Left renal pelvis (tissue), 4 donors: Measurements from ENCODE around the gene SKIL. TPM values are rescaled to one million over a fixed set of nuclear protein-coding genes. Genes with fewer than 3 reads are reported as not detected.

Experiments used
- DNase-seq, 4 donors: peaks; one replicate each; pipeline ENCODE4 v3.0.0-alpha.2; 2013; ENCODE audit warnings: low read depth in 4 of 4, low spot score in 3 of 4
- polyA plus RNA-seq, 4 donors: library from polyadenylated mRNA; unstranded; fragments of 120-200 nt; gene quantifications; one replicate each; pipeline ENCODE4 v1.2.1, GENCODE V29; 2013; ENCODE audit not compliant: insufficient read length in 4 of 4

Gene SKIL
- polyA plus RNA-seq, 4 donors = 44.9 to 64.7 (median 52.2) TPM

DNA sequence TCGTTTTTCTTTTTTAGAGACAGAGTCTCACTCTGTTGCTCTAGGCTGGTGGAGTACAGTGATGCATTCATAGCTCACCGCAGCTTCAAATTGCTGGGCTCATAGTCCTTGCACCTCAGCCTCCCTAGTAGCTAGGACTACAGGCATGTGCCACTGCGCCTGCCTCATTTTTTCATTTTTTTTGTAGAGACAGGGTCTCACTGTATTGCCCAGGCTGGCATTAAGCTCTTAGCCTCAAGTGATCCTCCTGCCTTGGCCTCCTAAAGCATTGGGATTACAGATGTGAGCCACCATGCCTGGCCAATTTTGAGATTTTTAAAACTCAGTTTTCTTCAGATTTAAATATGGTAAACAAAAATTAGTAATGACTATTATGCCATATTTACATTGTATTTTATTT lies 29.0 kb downstream of the SKIL start:
- DNase-seq = no peak

DNA sequence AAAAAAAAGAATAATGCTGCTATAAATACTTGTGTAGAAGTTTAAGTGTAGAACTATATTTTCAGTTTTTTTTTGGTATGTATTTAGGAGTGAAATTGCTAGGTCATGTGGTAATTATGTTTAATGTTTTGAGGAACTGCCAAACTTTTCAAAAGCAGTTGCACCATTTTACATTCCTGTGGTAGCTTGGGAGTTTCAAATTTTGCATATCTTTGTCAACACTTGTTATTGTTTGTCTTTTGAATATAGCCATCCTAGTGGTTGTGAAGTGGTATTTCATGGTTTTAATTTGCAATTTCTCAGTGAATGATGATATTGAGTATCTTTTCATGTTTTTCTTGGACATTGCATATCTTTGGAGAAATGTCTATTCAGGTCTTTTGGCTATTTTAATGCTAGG lies 30.4 kb downstream of the SKIL start:
- DNase-seq = no peak

DNA sequence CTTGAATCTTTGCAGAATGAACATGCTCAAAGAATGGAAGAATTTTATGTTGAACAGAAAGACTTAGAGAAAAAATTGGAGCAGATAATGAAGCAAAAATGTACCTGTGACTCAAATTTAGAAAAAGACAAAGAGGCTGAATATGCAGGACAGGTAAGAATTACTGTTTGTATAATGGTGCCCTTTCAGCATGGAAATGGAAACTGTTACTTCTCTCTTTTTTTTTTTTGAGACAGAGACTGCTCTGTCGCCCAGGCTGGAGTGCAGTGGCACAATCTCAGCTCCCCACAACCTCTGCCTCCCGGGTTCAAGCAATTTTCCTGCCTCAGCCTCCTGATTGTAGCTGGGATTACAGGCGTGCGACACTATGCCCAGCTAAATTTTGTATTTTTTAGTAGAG lies 33.6 kb downstream of the SKIL start:
- DNase-seq = no peak

DNA sequence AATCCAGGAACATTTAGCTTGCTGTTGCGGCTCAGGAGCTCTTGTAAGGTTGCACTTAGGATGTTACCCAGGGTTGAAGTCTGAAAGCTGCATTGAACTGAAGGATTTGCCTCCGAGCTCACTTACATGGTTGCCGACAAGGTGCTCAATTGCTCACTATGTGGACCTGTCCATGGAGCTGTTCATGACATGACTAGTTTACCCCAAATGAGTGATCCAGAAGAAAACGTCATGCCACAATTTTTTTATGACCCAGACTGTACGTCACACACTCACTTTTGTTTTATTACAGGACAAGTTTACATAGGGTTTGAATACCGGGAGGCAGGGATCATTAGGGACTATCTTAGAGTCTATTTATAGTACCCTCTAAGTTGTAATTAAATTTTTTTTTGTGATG lies 40.2 kb downstream of the SKIL start:
- no peak for DNase-seq

DNA sequence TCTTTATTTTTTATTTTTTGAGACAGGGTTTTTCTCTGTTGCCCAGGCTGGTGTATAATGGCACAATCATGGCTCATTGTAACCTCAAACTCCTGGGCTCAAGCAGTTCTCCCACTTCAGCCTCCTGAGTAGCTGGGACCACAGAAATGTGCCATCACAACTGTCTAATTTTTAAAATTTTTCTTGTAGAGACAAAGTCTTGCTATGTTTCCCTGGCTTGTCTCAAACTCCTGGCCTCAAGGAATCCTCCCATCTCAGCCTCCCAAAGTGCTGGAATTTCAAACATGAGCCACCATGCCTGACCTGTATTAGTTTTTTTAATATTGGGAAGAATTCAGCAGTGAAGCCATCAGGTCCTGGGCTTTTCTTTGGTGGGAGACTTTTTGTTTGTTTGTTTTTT lies 47.6 kb downstream of the SKIL start:
- DNase-seq = no peak

DNA sequence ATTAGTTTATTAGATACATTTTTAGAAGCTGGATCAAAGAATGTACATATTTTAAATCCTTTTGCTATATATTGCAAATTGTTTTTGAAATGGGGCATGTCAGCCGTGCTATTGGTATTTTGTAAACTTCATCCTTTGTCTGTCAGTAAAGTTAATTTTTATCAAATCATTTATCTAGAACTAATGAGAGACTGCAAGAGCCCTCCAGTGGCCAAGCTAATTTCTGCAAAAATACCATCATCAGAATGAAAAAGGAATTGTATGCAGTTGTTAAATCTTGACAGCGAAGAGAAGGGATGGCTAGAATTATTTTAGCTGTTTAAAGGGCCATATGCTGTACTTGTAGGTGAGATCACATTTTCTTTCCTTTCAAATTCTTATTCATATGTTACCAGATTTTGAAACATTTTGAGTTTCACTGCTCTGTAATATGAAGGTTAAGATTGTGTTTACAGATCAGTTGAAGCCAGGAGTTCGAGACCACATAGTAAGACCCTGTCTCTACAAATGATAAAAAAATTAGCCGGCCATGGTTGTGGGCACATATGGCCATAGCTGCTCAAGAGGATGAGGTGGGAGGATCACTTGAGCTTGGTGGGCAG lies 53.0 kb downstream of the SKIL start:
- DNase-seq = no peak

DNA sequence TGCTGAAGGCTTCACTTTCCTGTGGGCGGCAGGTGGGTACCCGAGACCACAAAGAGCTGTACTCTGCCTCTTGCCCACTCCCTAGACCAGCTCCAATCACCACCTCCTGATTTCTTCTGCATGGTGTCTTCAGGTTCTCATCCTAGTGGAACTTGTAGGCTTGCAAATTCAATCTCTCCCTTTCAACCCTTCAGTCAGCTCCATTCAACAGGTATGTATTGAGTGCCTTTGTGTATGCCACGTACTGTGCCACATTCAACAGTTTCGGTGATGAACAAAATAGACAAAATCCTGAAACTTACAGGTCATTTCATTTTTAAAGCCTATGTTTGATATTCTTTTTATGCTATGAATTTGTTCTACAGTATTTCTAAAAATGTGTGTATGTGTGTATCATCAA lies 55.8 kb downstream of the SKIL start:
- DNase-seq = no peak

DNA sequence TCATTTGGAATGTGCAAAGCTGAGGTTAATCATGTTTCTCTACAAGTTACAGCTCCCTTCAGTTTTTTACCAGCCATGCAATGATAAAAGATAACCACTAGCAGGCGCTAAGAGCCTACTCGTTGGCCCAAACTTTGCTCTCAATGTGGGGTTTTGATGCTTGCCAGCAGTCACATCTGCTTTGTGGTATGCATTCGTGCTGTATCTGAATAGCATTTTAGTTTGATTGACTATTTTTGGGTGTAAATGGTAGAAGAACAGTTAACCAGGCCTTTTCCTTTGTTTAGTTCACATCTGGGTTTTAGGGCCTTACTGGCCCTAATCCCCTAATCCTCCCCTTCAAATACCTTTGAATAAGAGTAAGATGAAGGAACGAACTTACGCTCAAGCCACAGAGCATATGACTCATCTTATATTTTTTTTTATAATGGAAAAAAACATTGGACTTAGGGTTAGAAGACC lies 56.7 kb downstream of the SKIL start:
- peak in 2 of 4 donors; percentile 62 to 67 for DNase-seq

DNA sequence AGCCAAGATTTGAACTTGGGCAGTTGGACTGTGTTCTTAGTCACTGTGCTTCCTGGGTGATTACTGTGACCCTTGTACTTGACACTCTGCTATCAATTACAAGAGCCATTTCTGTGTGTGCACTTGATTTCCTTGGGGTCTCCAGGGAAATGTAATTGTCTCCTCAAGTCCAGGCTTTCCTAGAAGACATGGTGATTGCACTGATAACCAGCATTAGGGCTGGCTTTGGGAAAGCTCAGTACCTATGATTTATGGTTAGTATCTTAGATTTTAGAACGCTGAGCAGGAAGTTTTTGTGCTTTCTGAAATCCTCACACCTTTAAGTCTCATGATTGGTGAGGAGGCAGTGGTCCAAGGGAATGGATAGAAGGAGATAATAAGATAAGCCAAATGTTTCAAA lies 59.6 kb downstream of the SKIL start:
- no peak for DNase-seq

DNA sequence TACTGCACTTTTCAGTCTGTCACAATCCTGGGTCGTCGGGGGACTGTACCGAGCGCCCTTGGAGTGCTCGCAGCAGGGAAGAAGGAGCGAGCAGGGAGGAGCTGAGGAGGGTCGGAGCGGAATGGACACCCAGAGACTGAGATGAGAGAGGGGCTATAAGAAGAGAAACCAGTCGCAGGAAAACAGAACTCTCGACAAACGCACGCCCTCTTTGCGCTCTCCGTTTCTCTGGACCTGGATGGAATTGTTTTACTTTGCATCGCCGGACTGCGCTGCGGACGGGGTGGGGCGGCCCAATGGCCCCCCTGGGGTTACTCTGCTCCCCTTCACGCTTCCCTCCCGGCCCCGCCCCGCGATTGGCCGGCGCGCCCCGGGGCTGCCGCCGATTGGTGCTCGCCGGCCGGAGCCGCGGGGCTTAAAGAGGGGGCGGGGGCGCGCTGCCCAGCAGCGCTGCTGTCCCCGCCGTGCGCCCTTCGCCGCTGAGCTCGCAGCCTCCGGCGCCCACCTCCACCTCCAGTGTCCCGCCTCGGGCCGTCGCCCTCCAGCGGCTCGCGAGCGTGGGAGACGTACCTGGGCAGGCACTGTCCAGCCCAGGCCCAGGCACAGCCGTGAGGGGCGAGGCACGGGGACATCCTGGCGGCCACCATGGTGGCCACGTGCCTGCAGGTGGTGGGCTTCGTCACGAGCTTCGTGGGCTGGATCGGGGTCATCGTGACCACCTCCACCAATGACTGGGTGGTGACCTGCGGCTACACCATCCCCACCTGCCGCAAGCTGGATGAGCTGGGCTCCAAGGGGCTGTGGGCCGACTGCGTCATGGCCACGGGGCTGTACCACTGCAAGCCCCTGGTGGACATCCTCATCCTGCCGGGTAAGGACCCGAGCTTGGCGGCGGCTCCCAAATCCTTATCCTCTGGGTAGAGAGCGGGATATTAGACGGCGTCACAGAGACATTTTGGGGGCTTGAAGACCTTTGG lies 61.2 kb downstream of the SKIL start, which contains the start of gene CLDN11:
Gene CLDN11, plus strand, starts transcription at position 447 of the 977 bp plus-strand sequence. Its CDS starts 199 bp downstream, at position 646.
- peak in 2 of 4 donors; percentile 62 to 64 for DNase-seq

DNA sequence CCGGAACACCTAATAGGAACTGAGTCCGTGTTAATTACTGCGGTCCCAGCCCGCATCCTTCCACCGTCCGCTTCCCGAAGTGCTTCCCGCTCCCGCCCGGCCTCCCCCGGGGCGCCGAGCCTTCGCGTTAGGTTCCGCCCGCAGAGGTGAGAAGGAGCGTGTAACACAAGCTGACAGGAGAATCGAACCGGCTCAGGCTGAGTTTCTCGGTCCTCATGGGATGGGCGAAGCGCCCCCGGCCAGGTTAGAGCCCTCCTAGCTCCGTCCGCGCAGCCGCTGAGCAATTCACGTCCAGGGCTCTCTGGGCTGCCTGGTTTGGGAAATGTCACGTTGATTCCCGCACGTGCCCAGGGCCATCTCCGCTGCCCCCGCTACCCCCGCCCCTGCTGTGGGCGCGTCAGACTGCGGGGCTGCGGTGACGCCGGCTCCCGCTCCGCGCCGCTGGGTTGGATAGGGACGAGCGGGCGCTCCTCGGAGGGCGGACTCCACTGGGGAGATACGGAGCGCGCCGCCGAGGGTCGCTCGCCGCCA lies 62.1 kb downstream of the SKIL start:
- no peak for DNase-seq

DNA sequence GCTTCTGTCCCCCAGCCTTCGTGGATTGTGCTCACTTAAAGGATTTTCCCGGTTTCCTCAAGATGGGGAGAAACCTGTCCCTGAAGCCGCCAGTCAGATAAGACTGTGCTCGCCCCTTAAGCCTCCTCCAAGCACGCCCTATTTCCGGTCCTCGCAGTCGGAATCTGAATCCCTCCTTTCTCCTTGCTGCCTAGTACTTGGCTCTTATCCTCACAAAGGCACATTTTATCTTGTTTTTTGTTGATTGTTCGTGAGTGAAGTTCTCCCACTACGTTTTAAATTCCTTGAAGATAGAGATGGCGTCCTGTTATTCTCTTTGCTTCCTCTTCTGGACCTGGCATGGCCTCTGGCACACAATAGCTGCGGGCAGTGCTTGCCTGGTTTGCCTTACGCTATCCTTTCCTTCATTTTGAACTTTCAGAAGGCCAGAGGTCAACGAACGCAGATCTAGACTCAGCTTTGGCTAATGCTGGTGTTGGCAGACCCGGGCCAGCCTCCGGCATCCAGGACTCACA lies 62.8 kb downstream of the SKIL start:
- DNase-seq = no peak

DNA sequence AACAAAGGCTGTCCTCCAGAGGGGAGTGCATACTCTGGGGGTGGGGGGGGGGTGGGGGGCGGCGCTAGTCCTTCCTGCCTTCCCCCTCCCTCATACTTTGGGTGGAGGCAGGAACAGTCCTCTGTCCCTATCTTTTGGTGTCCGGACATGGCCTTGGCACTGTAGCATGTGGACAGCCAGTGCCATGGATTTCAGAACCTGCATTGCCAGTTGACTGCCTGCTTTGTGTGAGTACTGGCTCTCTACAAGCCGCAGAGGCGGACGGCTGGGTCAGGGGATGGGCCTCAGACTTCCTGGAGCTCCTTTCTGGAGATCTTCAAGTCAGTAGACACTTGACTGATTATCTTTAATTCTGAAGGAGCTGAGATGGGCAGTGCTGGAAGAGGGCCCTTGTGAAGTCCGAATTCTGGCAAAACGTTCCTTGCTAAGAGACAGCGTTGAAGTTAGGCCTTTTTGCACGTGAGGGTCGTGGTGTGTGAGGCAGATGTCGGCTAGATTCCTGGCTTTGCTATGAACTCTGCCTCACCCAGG lies 63.7 kb downstream of the SKIL start:
- no peak for DNase-seq

DNA sequence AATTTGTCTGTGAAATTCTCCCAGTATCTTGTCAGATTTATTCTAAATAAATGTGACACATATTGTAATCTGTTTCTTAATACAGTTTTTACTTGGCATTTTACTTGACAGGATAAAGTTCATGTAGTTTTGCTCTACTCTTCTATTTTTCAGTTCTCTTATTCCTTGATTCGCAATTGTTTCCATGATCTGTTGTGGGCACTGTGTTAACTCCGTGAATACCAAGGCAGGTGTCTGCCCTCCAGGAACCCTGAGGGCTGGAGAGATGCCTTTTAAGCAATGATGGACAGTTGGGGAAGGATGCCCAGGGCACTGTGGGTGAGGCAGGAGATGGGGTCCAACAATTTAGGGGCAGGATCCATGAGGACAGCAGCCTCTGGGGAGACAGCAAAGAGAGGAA lies 64.2 kb downstream of the SKIL start:
- DNase-seq = no peak

DNA sequence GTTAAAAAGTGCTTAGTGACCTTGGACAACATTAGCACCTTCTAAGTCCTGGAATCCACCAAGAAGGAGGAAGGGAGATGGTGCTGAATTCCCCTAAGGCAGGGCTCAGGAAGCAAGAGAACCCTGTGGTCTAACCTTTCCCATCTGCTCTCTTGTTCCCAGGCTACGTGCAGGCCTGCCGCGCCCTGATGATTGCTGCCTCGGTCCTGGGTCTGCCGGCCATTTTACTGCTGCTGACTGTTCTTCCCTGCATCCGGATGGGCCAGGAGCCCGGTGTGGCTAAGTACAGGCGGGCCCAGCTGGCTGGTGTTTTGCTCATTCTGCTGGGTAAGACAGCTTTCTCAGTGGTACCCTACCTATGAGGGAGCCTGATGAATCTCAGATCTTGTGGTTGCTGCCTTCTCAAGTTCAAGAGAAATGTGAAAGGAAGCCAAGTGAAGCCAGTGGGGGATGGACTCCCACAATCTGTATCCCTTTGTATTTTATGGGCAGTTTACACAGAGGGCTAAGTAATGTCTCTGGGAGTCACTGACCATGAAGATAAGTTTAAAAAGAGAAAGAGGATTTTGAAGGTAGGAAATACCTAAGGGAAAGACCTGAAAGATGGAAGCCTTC lies 65.6 kb downstream of the SKIL start:
- no peak for DNase-seq

DNA sequence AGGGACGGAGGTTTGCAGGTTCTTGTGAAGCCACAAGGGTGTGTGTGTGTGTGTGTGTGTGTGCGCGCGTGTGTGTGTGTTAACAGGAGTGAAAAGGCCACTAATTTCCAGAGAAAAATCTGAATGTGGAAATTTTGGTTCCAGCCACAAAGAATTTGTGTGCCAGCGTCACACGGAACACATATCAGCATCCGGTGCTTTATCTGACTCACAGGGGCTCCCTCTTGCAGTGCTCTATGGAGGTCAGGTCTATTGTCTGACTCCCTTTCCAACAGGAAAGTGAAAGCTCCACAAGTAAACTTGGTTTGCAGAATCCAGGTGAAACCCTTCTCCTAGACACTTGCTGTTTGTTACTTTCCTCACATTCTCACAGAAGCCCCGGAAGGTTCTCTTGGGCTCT lies 67.4 kb downstream of the SKIL start:
- DNase-seq = no peak

DNA sequence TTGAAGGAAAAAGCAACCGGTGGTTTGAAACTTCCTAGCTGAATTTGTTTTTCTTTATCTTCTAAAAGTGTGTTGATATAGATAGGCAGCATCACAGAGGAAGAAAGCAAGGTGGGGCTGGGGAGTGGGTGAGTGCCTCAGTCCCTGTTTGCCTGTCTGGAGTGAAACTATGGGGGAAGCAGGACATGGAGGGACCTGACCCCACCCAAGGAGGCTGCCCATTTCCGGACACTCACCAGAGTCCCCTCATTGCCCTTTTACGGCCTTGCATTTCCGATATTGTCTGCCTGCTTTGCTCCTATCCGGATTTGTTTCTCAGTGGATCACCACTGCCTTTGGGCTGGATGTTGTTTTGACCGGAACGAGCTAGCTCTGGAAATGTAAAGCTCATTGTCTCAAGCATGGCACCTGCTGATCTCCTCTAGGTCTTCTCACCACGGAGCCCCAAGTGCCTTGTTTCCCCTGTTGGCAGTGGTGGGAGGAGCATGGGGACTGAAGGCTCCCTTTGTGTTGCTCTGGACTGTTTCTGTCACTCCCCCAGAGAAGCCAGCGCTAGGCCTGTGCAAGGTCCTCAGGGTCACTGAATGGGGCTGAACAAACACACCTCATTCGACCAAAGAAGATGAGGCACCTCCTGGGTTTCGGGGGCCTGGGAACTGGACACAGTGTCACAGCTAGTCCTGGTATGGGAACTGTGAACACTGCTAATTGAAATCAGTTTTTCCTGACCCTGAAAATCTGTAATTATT lies 68.2 kb downstream of the SKIL start:
- no peak for DNase-seq

DNA sequence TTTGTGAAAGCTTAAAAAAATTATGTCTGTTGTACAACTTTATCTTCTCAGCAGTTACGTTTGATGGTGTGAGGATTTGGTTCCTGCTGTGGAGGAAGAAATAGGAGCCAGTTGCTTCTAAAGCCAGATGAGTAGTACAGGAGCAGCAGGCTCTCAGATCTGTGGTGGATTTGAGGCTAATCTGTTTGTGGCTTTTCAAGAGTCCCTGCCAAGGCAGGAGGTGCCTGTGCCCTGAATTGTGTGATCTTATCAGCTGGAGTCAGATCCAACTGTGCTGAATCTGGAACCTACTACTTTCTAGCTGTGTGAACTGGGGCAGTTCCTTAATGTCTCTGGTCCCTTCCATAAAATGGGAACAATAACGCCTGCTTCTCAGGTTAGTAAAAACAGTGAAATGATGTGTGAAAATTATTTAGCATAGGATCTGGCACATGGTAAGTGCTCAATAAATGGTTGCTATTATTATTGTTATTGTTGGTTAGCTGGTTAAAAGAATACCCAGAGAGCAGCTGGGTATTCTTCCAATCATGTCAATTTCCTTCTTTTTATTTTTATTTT lies 68.8 kb downstream of the SKIL start:
- DNase-seq = no peak

DNA sequence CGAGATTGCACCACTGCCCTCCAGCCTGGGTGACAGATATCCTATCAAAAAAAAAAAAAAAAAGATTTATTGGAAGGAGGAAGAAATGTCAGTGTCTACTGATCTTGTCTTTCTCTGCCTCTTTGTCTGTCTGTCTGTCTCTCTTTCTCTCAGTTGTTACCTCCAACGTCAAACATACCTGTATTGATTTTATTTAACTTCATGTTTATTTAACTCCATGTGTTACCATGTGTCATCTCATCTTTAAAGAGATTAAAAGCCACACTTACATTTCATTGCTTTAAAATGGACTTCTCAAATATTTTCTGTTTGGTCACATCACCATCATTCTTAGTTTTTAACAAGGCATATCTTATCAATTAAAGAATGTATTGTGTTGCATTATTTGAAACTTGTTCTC lies 70.6 kb downstream of the SKIL start:
- no peak for DNase-seq

DNA sequence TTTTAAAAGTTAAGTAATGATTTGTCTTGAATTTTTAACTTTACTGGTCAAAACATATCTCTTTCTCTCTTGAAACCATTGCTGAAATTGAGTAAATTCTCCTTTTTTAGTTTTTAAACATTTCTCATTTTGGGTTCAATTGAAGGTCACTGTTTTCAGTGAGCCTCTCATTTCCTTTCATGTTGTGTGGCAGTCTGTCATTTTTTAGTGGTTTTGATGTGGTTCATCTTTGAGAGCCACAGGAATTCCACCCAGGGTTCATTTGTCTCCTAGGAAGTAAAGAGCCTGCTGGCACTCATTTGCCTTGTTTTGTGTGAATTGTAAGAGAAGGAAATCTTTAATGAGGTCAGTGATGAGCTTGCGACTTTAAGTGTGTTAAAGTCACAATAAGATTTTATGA lies 71.5 kb downstream of the SKIL start:
- no peak for DNase-seq
